ENCODE results near the gene BMPR1A. TPM values are rescaled to one million over a fixed set of nuclear protein-coding genes. Genes with fewer than 3 reads are reported as not detected.

Gene BMPR1A
- total and polyA plus RNA-seq, 2 of the 13 experiments (the other 11 are each of a cell fraction or from before 2014, with no cell fraction given): 17.8 to 44.2 TPM

- TF ChIP-seq, protein P1, sequence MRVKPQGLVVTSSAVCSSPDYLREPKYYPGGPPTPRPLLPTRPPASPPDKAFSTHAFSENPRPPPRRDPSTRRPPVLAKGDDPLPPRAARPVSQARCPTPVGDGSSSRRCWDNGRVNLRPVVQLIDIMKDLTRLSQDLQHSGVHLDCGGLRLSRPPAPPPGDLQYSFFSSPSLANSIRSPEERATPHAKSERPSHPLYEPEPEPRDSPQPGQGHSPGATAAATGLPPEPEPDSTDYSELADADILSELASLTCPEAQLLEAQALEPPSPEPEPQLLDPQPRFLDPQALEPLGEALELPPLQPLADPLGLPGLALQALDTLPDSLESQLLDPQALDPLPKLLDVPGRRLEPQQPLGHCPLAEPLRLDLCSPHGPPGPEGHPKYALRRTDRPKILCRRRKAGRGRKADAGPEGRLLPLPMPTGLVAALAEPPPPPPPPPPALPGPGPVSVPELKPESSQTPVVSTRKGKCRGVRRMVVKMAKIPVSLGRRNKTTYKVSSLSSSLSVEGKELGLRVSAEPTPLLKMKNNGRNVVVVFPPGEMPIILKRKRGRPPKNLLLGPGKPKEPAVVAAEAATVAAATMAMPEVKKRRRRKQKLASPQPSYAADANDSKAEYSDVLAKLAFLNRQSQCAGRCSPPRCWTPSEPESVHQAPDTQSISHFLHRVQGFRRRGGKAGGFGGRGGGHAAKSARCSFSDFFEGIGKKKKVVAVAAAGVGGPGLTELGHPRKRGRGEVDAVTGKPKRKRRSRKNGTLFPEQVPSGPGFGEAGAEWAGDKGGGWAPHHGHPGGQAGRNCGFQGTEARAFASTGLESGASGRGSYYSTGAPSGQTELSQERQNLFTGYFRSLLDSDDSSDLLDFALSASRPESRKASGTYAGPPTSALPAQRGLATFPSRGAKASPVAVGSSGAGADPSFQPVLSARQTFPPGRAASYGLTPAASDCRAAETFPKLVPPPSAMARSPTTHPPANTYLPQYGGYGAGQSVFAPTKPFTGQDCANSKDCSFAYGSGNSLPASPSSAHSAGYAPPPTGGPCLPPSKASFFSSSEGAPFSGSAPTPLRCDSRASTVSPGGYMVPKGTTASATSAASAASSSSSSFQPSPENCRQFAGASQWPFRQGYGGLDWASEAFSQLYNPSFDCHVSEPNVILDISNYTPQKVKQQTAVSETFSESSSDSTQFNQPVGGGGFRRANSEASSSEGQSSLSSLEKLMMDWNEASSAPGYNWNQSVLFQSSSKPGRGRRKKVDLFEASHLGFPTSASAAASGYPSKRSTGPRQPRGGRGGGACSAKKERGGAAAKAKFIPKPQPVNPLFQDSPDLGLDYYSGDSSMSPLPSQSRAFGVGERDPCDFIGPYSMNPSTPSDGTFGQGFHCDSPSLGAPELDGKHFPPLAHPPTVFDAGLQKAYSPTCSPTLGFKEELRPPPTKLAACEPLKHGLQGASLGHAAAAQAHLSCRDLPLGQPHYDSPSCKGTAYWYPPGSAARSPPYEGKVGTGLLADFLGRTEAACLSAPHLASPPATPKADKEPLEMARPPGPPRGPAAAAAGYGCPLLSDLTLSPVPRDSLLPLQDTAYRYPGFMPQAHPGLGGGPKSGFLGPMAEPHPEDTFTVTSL (CRISPR knock-in tag; IDR thresholded peaks at IDR 0.05; ENCODE audit: borderline replicate concordance): no peak
- no peak for TF ChIP-seq IRF2 (CRISPR knock-in tag; IDR thresholded peaks at IDR 0.05)
- no peak for TF ChIP-seq HNF4A (CRISPR knock-in tag; IDR thresholded peaks at IDR 0.05)
- no peak for TF ChIP-seq GATAD2A (CRISPR knock-in tag; IDR thresholded peaks at IDR 0.05)
- TF ChIP-seq, protein P2, sequence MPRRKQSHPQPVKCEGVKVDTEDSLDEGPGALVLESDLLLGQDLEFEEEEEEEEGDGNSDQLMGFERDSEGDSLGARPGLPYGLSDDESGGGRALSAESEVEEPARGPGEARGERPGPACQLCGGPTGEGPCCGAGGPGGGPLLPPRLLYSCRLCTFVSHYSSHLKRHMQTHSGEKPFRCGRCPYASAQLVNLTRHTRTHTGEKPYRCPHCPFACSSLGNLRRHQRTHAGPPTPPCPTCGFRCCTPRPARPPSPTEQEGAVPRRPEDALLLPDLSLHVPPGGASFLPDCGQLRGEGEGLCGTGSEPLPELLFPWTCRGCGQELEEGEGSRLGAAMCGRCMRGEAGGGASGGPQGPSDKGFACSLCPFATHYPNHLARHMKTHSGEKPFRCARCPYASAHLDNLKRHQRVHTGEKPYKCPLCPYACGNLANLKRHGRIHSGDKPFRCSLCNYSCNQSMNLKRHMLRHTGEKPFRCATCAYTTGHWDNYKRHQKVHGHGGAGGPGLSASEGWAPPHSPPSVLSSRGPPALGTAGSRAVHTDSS (CRISPR knock-in tag; conservative IDR thresholded peaks at IDR 0.05): no peak
- no peak for TF ChIP-seq ZNF329 (CRISPR knock-in tag; IDR thresholded peaks at IDR 0.05; ENCODE audit: low read depth)
- no peak for TF ChIP-seq IRF1 (CRISPR knock-in tag; IDR thresholded peaks at IDR 0.05; ENCODE audit: low read depth)
Observed at GRCh38 chr10:86964847-86965190, 208.4 kb downstream of the BMPR1A start (continued).

All from HepG2 (cell line).